ENCODE data around the gene FBXO45.
"Not testable (repeated sequence)": the region's sequence is repeated elsewhere in the genome, so short reads cannot be mapped to it uniquely, and the experiment has no call there.

Gene FBXO45

GRCh38 chr3:196568246-196569002 is at the start of gene FBXO45, which contains the start of gene WDR53:
TSS of gene FBXO45 (plus strand) at chr3:196568660. CDS start at chr3:196568985, 325 bp downstream.
TSS of gene WDR53 (minus strand) at chr3:196568554. CDS start at chr3:196561475, 7,079 bp downstream.
- peak; percentile 98 for DNase-seq

GRCh38 chr3:196518966-196519717 is 49.3 kb upstream of the FBXO45 start:
- peak; percentile 35 for DNase-seq

- peak; percentile 45 for DNase-seq
Observed at GRCh38 chr3:196519718-196520082, 48.8 kb upstream of the FBXO45 start.

GRCh38 chr3:196521291-196521690 is 47.2 kb upstream of the FBXO45 start:
- DNase-seq: not testable (repeated sequence)

- DNase-seq: no peak
Observed at GRCh38 chr3:196523841-196524240, 44.6 kb upstream of the FBXO45 start.

- DNase-seq: no peak
Observed at GRCh38 chr3:196524527-196524926, 43.9 kb upstream of the FBXO45 start.

GRCh38 chr3:196525141-196525540 is 43.3 kb upstream of the FBXO45 start:
- no peak for DNase-seq

GRCh38 chr3:196528639-196529233 is 39.7 kb upstream of the FBXO45 start:
- peak; percentile 91 for DNase-seq

- no peak for DNase-seq
Observed at GRCh38 chr3:196531418-196531817, 37.0 kb upstream of the FBXO45 start.

GRCh38 chr3:196533260-196533681 is 35.2 kb upstream of the FBXO45 start:
- DNase-seq: no peak

GRCh38 chr3:196537319-196537984 is 31.0 kb upstream of the FBXO45 start:
- peak; percentile 65 for DNase-seq

GRCh38 chr3:196541684-196542445 is 26.6 kb upstream of the FBXO45 start:
- DNase-seq: no peak

- DNase-seq: no peak
Observed at GRCh38 chr3:196544491-196544992, 23.9 kb upstream of the FBXO45 start.

GRCh38 chr3:196546537-196546936 is 21.9 kb upstream of the FBXO45 start:
- no peak for DNase-seq

GRCh38 chr3:196547067-196547466 is 21.4 kb upstream of the FBXO45 start:
- DNase-seq: no peak

GRCh38 chr3:196549312-196549711 is 19.1 kb upstream of the FBXO45 start:
- DNase-seq: not testable (repeated sequence)

- not testable (repeated sequence) for DNase-seq
Observed at GRCh38 chr3:196550172-196550571, 18.3 kb upstream of the FBXO45 start.

- DNase-seq: no peak
Observed at GRCh38 chr3:196552253-196552652, 16.2 kb upstream of the FBXO45 start.

- DNase-seq: no peak
Observed at GRCh38 chr3:196553551-196553950, 14.9 kb upstream of the FBXO45 start.

- DNase-seq: no peak
Observed at GRCh38 chr3:196554205-196554604, 14.3 kb upstream of the FBXO45 start.

- DNase-seq: no peak
Observed at GRCh38 chr3:196555295-196555694, 13.2 kb upstream of the FBXO45 start.

GRCh38 chr3:196557236-196557635 is 11.2 kb upstream of the FBXO45 start:
- no peak for DNase-seq
